HepG2 (cell line): ENCODE data around the gene NRP1. TPM values are rescaled to one million over a fixed set of nuclear protein-coding genes. Genes with fewer than 3 reads are reported as not detected.

Source experiments
- ATAC-seq: fragments of 200-7000 bp; cut with Tn5 transposase; 3 replicates; pipeline ENCODE4 v1.9.1; 2020; ENCODE audit warnings: mild to moderate bottlenecking, moderate library complexity
- BruUV-seq: library from RNA; stranded (reverse); fragments of 400-500 nt; replicated peaks from 2 replicates; lab custom pipeline; 2021; lab: Mats Ljungman, UMichigan
- CTCF ChIA-PET: fragments of 300-600 bp; formaldehyde crosslinking; extraction: SDS; loops from one replicate; lab custom pipeline; 2021; ENCODE audit warnings: low total read pairs, inconsistent platforms, low intra/inter-chr PET ratio; lab: Yijun Ruan, JAX
- POLR2A ChIA-PET: fragments of 350-600 bp; sonication (Branson Sonifier 250); formaldehyde crosslinking; loops from one replicate; lab custom pipeline; 2020; ENCODE audit warnings: antibody characterized with exemption, inconsistent platforms; lab: Yijun Ruan, JAX
- DNase-seq: peaks from one replicate; pipeline ENCODE4 v3.0.0-alpha.2; 2015; ENCODE audit warnings: low spot score
- FAIRE-seq: peaks from 3 replicates; lab custom pipeline; 2011; peaks lifted over from hg19 to GRCh38; lab: Jason Lieb, UNC
- H2AFZ ChIP-seq: one replicate; pipeline ENCODE4 v1.6.1; 2011; ENCODE audit warnings: low read length, inconsistent platforms
- H3K27ac ChIP-seq: fragments of 300-600 bp; 3 replicates; pipeline ENCODE4 v1.8.0; 2011; ENCODE audit warnings: mixed run types, mild to moderate bottlenecking, mixed read lengths, low read length, inconsistent platforms; ENCODE audit not compliant: insufficient read depth; ENCODE audit errors: extremely low read length
- H3K27me3 ChIP-seq, 2 experiments: fragments of 200-600 bp in 1 of 2; 2 replicates in 1 of 2; 3 replicates in 1 of 2; pipeline versions ENCODE4 v1.6.0 to v1.8.0; 2011; ENCODE audit warnings: low read length in 2 of 2, mild to moderate bottlenecking in 2 of 2, moderate library complexity in 2 of 2, inconsistent platforms in 1 of 2; ENCODE audit not compliant: insufficient read depth in 2 of 2, control insufficient read depth in 1 of 2
- H3K36me3 ChIP-seq, 2 experiments: fragments of 200-600 bp in 1 of 2; replicated peaks in 1 of 2; 2 replicates in 1 of 2; 3 replicates in 1 of 2; pipeline versions ENCODE4 v1.5.1 to v1.8.0; 2011; ENCODE audit warnings: low read length in 2 of 2, inconsistent platforms in 1 of 2; ENCODE audit not compliant: insufficient read depth in 2 of 2, control insufficient read depth in 1 of 2
- H3K4me1 ChIP-seq: 2 replicates; pipeline ENCODE4 v1.5.1; 2012; ENCODE audit warnings: low read length, inconsistent platforms; ENCODE audit not compliant: insufficient read depth
- H3K4me2 ChIP-seq: 2 replicates; pipeline ENCODE4 v1.6.0; 2011; ENCODE audit warnings: low read depth, low read length, inconsistent platforms
- H3K4me3 ChIP-seq, 3 experiments: fragments of 200-600 bp in 1 of 3; sonication (generic), shearing (Covaris generic) in 1 of 3; replicated peaks in 1 of 3; 2 replicates each; pipeline ENCODE4 v1.5.1; 2011 to 2016; ENCODE audit warnings: low read length in 3 of 3, inconsistent platforms in 2 of 3, low read depth in 2 of 3, mild to moderate bottlenecking in 2 of 3, control low read depth in 1 of 3, mixed read lengths in 1 of 3; ENCODE audit not compliant: insufficient read depth in 1 of 3
- H3K79me2 ChIP-seq: one replicate; pipeline ENCODE4 v1.6.1; 2011; ENCODE audit warnings: low read length, inconsistent platforms; ENCODE audit not compliant: insufficient read depth
- H3K9ac ChIP-seq: 2 replicates; pipeline ENCODE4 v1.6.0; 2011; ENCODE audit warnings: mild to moderate bottlenecking, low read depth, low read length, inconsistent platforms; ENCODE audit not compliant: insufficient read depth
- H3K9me3 ChIP-seq: 2 replicates; pipeline ENCODE4 v1.5.1; 2012; ENCODE audit warnings: mild to moderate bottlenecking, low read length
- H4K20me1 ChIP-seq: 2 replicates; pipeline ENCODE4 v1.6.0; 2011; ENCODE audit warnings: inconsistent platforms, mild to moderate bottlenecking, low read length, moderate library complexity; ENCODE audit not compliant: insufficient read depth
- FOXK1 ChIP-seq: sonication (generic); formaldehyde crosslinking; IDR thresholded peaks from 2 replicates; pipeline ENCODE4 v1.4.0; 2020; ENCODE audit warnings: low read depth, missing genetic modification reagents, borderline replicate concordance
- FOXO1 ChIP-seq: sonication (generic); formaldehyde crosslinking; IDR thresholded peaks from 2 replicates; pipeline ENCODE4 v1.4.0; 2020; ENCODE audit warnings: missing genetic modification reagents
- HMG20A ChIP-seq: IDR thresholded peaks from 2 replicates; pipeline ENCODE4 v1.6.1; 2016; ENCODE audit warnings: borderline replicate concordance
- KMT2B ChIP-seq: IDR thresholded peaks from 2 replicates; pipeline ENCODE4 v1.6.1; 2016; ENCODE audit warnings: missing genetic modification reagents, missing compliant biosample characterization
- MTF1 ChIP-seq: sonication (generic); formaldehyde crosslinking; IDR thresholded peaks from 2 replicates; pipeline ENCODE4 v1.5.0; 2020; ENCODE audit warnings: missing genetic modification reagents
- NFE2 ChIP-seq: sonication (generic); formaldehyde crosslinking; IDR thresholded peaks from 2 replicates; pipeline ENCODE4 v1.4.0; 2020; ENCODE audit warnings: missing genetic modification reagents
- TAF1 ChIP-seq: sonication (generic); formaldehyde crosslinking; IDR thresholded peaks from 2 replicates; pipeline ENCODE4 v1.4.0; 2020; ENCODE audit warnings: missing genetic modification reagents
- TBX2 ChIP-seq: sonication (generic); formaldehyde crosslinking; IDR thresholded peaks from 2 replicates; pipeline ENCODE4 v1.5.0; 2020; ENCODE audit warnings: missing genetic modification reagents, mild to moderate bottlenecking, borderline replicate concordance
- ZNF354B ChIP-seq: sonication (generic); formaldehyde crosslinking; IDR thresholded peaks from 2 replicates; pipeline ENCODE4 v1.8.0; 2022; ENCODE audit warnings: mild to moderate bottlenecking, missing genetic modification reagents
- ZNF530 ChIP-seq: sonication (generic); formaldehyde crosslinking; IDR thresholded peaks from 2 replicates; pipeline ENCODE4 v1.5.0; 2020; ENCODE audit warnings: low read depth, mild to moderate bottlenecking, missing genetic modification reagents
- ZNF615 ChIP-seq: sonication (generic); formaldehyde crosslinking; IDR thresholded peaks from 2 replicates; pipeline ENCODE4 v1.5.0; 2020; ENCODE audit warnings: mild to moderate bottlenecking, missing genetic modification reagents, borderline replicate concordance
- ZNF773 ChIP-seq: sonication (generic); formaldehyde crosslinking; IDR thresholded peaks from 2 replicates; pipeline ENCODE4 v1.4.0; 2020; ENCODE audit warnings: missing genetic modification reagents, borderline replicate concordance
- ZXDC ChIP-seq: sonication (generic); formaldehyde crosslinking; IDR thresholded peaks from 2 replicates; pipeline ENCODE4 v1.5.0; 2020; ENCODE audit warnings: mild to moderate bottlenecking, missing genetic modification reagents
- WGBS: methylation state at CpG from one replicate; pipeline ENCODE4 v1.1.6; 2017; ENCODE audit warnings: low lambda C conversion rate; 5-methylcytosine and 5-hydroxymethylcytosine counted together
- in situ Hi-C: cut with HindIII; loops from 2 replicates; pipeline ENCODE4 v1.10.0; 2017; ENCODE audit warnings: low pct_unique_long_range_greater_than_20kb; ENCODE audit not compliant: extremely low pct_ligation_motif_present
- intact Hi-C: fragments of 100-400 bp; cut with micrococcal nuclease; formaldehyde crosslinking; loops from one replicate; pipeline ENCODE4 v1.10.0; 2022; ENCODE audit not compliant: unreplicated experiment
- polyA plus RNA-seq, 8 experiments: library from polyadenylated mRNA; depleted of rRNA in 3 of 8; stranded (reverse) in 7 of 8; unstranded in 1 of 8; fragments of >200 nt; fragmentation: Illumina TruSeq in 4 of 8; extraction: Trizol in 4 of 8; gene quantifications; 2 replicates each; pipeline versions ENCODE4 v1.2.1 to v1.2.3, GENCODE V29; 2011 to 2016; ENCODE audit warnings: low read depth in 4 of 8, missing spikeins in 1 of 8, mixed read lengths in 1 of 8; ENCODE audit not compliant: insufficient read depth in 1 of 8
- total RNA-seq, 5 experiments: library from RNA; depleted of rRNA; stranded (reverse); fragments of >200 nt; fragmentation: Illumina TruSeq; extraction: Trizol; gene quantifications; 2 replicates each; pipeline ENCODE4 v1.2.3, GENCODE V29; 2016; ENCODE audit warnings: low read depth in 1 of 5

NRP1 gene
- total and polyA plus RNA-seq, 2 of the 13 experiments (the other 11 are each of a cell fraction or from before 2014, with no cell fraction given): 5.3 to 5.8 TPM

- ChIA-PET POLR2A (no interaction called here), CTCF (no interaction called here)
- 93% methylated on average over 3 of the region's 3 CpGs for WGBS
- peaks cover 58% of the 10 kb centered on the region for H3K4me1 ChIP-seq
- ATAC-seq: no peak
- no peaks in the 10 kb centered on the region for H3K27me3 ChIP-seq
- H3K9ac ChIP-seq: no peak overlapping the region
- in situ Hi-C loops: no loop called here
- no peak overlapping the region for H3K4me3 ChIP-seq
- no TSS peak for BruUV-seq
- H3K4me2 ChIP-seq: no peak overlapping the region
- no peak for TF ChIP-seq TBX2
- no peak overlapping the region for H3K27ac ChIP-seq
- no peaks in the 10 kb centered on the region for H4K20me1 ChIP-seq
- intact Hi-C loops: no loop called here
- H3K36me3 ChIP-seq: no peaks in the 10 kb centered on the region
- FAIRE-seq: no peak
- no peaks in the 10 kb centered on the region for H3K79me2 ChIP-seq
- no peak for DNase-seq
- no peak overlapping the region for H2AFZ ChIP-seq
- no peaks in the 10 kb centered on the region for H3K9me3 ChIP-seq
Observed at GRCh38 chr10:33303988-33304387, 30.5 kb downstream of the NRP1 start.

- no peak overlapping the region for H3K27ac ChIP-seq
- TF ChIP-seq ZNF354B (no peak), ZNF773 (CRISPR knock-in tag) (no peak), FOXO1 (CRISPR knock-in tag) (no peak), HMG20A (CRISPR knock-in tag) (no peak), TAF1 (CRISPR knock-in tag) (no peak), MTF1 (CRISPR knock-in tag) (no peak), ZNF615 (CRISPR knock-in tag) (no peak), KMT2B (no peak), ZXDC (CRISPR knock-in tag) (no peak), ZNF530 (CRISPR knock-in tag) (no peak), FOXK1 (CRISPR knock-in tag) (no peak), NFE2 (CRISPR knock-in tag) (no peak)
- TF ChIP-seq, all 625 proteins: peak for 0
- FAIRE-seq: no peak
- in situ Hi-C loops (no loop called here), intact Hi-C loops (no loop called here)
- H3K9ac ChIP-seq: no peak overlapping the region
- DNase-seq: no peak
- no peak for ATAC-seq
- CTCF ChIA-PET: no interaction called here
- no peak overlapping the region for H2AFZ ChIP-seq
- H4K20me1 ChIP-seq: no peaks in the 10 kb centered on the region
- no peak overlapping the region for H3K4me2 ChIP-seq
- BruUV-seq: no TSS peak
- no peaks in the 10 kb centered on the region for H3K36me3 ChIP-seq
- no peaks in the 10 kb centered on the region for H3K9me3 ChIP-seq
- H3K4me1 ChIP-seq: peaks cover 60% of the 10 kb centered on the region
- H3K27me3 ChIP-seq: no peaks in the 10 kb centered on the region
- no peaks in the 10 kb centered on the region for H3K79me2 ChIP-seq
- WGBS: 96% methylated on average over 2 of the region's 2 CpGs
- no peak overlapping the region for H3K4me3 ChIP-seq
- POLR2A ChIA-PET: no interaction called here
Observed at GRCh38 chr10:33302208-33302829, 32.1 kb downstream of the NRP1 start.
